Measurements from ENCODE around the gene MAFG. TPM values are rescaled to one million over a fixed set of nuclear protein-coding genes. Genes with fewer than 3 reads are reported as not detected.
A peak's percentile ranks its signal among the peaks of the same experiment; 100 is the strongest.

Gene MAFG
- total RNA-seq, 1 donor from 2014 or later: 24.1 TPM

- Mint-ChIP-seq H3K27ac (no peak overlapping the region), H3K4me3 (no peak overlapping the region), H3K27me3 (ENCODE audit: low read depth) (no peaks in the 10 kb centered on the region), H3K36me3 (peaks cover 11% of the 10 kb centered on the region), H3K4me1 (peaks cover 11% of the 10 kb centered on the region), H3K9me3 (no peaks in the 10 kb centered on the region)
- no peak for TF ChIP-seq CTCF (IDR thresholded peaks at IDR 0.05; ENCODE audit: unreplicated experiment)
- DNase-seq (ENCODE audit: low spot score in 2 of 2, unreplicated experiment in 2 of 2): no peak
Observed at GRCh38 chr17:81914103-81914850, 13.3 kb downstream of the MAFG start.

GRCh38 chr17:81913394-81914102, 14.0 kb downstream of the MAFG start:
- Mint-ChIP-seq H3K4me1 (peaks cover 11% of the 10 kb centered on the region), H3K4me3 (no peak overlapping the region)

GRCh38 chr17:81912441-81913309, 14.9 kb downstream of the MAFG start:
- Mint-ChIP-seq H3K27me3 (ENCODE audit: low read depth) (no peaks in the 10 kb centered on the region), H3K4me3 (no peak overlapping the region), H3K27ac (no peak overlapping the region), H3K9me3 (no peaks in the 10 kb centered on the region), H3K36me3 (peaks cover 11% of the 10 kb centered on the region), H3K4me1 (peaks cover 11% of the 10 kb centered on the region)
- DNase-seq (ENCODE audit: low spot score in 2 of 2, unreplicated experiment in 2 of 2): no peak
- no peak for TF ChIP-seq CTCF (IDR thresholded peaks at IDR 0.05; ENCODE audit: unreplicated experiment)

More at GRCh38 chr17:81913394-81914102, 14.0 kb downstream of the MAFG start:
- Mint-ChIP-seq H3K9me3 (no peaks in the 10 kb centered on the region), H3K36me3 (peaks cover 11% of the 10 kb centered on the region), H3K27ac (no peak overlapping the region), H3K27me3 (ENCODE audit: low read depth) (no peaks in the 10 kb centered on the region)
- no peak for DNase-seq (ENCODE audit: low spot score in 2 of 2, unreplicated experiment in 2 of 2)
- no peak for TF ChIP-seq CTCF (IDR thresholded peaks at IDR 0.05; ENCODE audit: unreplicated experiment)

GRCh38 chr17:81911969-81912368, 15.6 kb downstream of the MAFG start:
- Mint-ChIP-seq H3K27ac (no peak overlapping the region), H3K27me3 (ENCODE audit: low read depth) (no peaks in the 10 kb centered on the region), H3K9me3 (no peaks in the 10 kb centered on the region), H3K4me1 (peaks cover 6% of the 10 kb centered on the region), H3K4me3 (peak overlapping the region; percentile 56), H3K36me3 (peaks cover 11% of the 10 kb centered on the region)
- no peak for DNase-seq (ENCODE audit: low spot score in 2 of 2, unreplicated experiment in 2 of 2)
- no peak for TF ChIP-seq CTCF (IDR thresholded peaks at IDR 0.05; ENCODE audit: unreplicated experiment)

- H3K27me3 Mint-ChIP-seq (ENCODE audit: low read depth): no peaks in the 10 kb centered on the region
- peaks cover 3% of the 10 kb centered on the region for H3K4me1 Mint-ChIP-seq
- TF ChIP-seq CTCF (IDR thresholded peaks at IDR 0.05; ENCODE audit: unreplicated experiment): peak; percentile 35
- no peaks in the 10 kb centered on the region for H3K9me3 Mint-ChIP-seq
- H3K4me3 Mint-ChIP-seq: peak within 1 kb of the TSS; percentile 82
- peaks cover 11% of the 10 kb centered on the region for H3K36me3 Mint-ChIP-seq
- peak within 1 kb of the TSS; percentile 64 for H3K27ac Mint-ChIP-seq
- peak; percentile 91 to 92 for DNase-seq (ENCODE audit: low spot score in 2 of 2, unreplicated experiment in 2 of 2)
Observed at GRCh38 chr17:81911277-81911961, 16.1 kb downstream of the MAFG start, which contains the start of gene PCYT2. Gene PCYT2 (minus strand): TSS chr17:81911399. CDS start chr17:81911355, 44 bp downstream.

Measured in mesothelial cell of epicardium (in vitro differentiated cells).